IMR-90 (cell line): ENCODE results near the gene VOPP1.

Experiments
- BHLHE40 ChIP-seq: fragments of 150-350 bp; IDR thresholded peaks from 2 replicates; pipeline ENCODE4 v1.6.1; 2016; ENCODE audit warnings: mild to moderate bottlenecking, low read depth, low read length
- FOS ChIP-seq: fragments of 150-350 bp; IDR thresholded peaks from 2 replicates; pipeline ENCODE4 v1.6.1; 2016; ENCODE audit warnings: low read depth, low read length
- MAZ ChIP-seq: IDR thresholded peaks from 2 replicates; pipeline ENCODE4 v1.6.1; 2012; ENCODE audit warnings: low read depth, mild to moderate bottlenecking, low read length, improper control_type of control experiment, moderate library complexity, borderline replicate concordance
- POLR2A ChIP-seq: IDR thresholded peaks from 2 replicates; pipeline ENCODE4 v1.6.1; 2012; ENCODE audit warnings: mild to moderate bottlenecking, low read depth, low read length
- SMC3 ChIP-seq: fragments of 150-350 bp; IDR thresholded peaks from 2 replicates; pipeline ENCODE4 v1.6.1; 2016; ENCODE audit warnings: low read depth, mild to moderate bottlenecking, antibody characterized with exemption, low read length, moderate library complexity
- TF ChIP-seq, protein P1 (sequence below): conservative IDR thresholded peaks from 2 replicates; pipeline ENCODE4 v1.5.1; 2012; ENCODE audit warnings: mild to moderate bottlenecking, low read depth, low read length, improper control_type of control experiment

DNA sequence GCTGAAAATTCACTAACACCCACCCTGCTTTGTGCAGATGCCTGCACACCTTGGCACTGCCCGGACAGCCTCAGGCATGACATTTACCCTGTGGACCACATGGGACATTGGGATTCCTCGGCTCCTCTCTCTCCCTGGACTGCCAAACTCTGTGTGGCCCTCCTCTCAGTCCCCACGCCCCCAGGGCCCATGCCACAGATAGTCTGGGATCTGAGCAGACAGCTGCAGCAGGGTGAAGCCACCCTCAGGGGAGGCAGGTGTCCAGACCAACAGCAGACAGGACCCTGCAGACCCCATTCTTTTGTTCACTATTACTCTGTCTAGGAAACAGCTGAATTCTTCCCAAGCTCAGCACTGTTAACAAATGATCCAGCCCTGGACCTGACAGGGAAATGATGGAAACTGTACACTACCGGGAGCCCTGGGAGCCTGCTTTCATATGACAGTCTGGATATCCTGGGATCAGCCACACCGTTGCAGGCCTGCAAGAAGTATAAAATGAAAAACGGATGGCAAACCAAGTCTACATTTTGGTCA, 83.4 kb downstream of the VOPP1 start:
- TF ChIP-seq, protein P1, sequence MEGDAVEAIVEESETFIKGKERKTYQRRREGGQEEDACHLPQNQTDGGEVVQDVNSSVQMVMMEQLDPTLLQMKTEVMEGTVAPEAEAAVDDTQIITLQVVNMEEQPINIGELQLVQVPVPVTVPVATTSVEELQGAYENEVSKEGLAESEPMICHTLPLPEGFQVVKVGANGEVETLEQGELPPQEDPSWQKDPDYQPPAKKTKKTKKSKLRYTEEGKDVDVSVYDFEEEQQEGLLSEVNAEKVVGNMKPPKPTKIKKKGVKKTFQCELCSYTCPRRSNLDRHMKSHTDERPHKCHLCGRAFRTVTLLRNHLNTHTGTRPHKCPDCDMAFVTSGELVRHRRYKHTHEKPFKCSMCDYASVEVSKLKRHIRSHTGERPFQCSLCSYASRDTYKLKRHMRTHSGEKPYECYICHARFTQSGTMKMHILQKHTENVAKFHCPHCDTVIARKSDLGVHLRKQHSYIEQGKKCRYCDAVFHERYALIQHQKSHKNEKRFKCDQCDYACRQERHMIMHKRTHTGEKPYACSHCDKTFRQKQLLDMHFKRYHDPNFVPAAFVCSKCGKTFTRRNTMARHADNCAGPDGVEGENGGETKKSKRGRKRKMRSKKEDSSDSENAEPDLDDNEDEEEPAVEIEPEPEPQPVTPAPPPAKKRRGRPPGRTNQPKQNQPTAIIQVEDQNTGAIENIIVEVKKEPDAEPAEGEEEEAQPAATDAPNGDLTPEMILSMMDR: no peak
- TF ChIP-seq MAZ (no peak), FOS (no peak), BHLHE40 (no peak), POLR2A (no peak), SMC3 (no peak)
